ENCODE data around the gene FAM83G.
"Not testable (repeated sequence)": the region's sequence is repeated elsewhere in the genome, so short reads cannot be mapped to it uniquely, and the experiment has no call there.

Gene FAM83G

GRCh38 chr17:19023209-19023999 lies 18.8 kb upstream of the FAM83G start:
- DNase-seq: no peak

GRCh38 chr17:19022747-19023146 lies 18.2 kb upstream of the FAM83G start:
- DNase-seq: no peak

GRCh38 chr17:19022128-19022527 lies 17.6 kb upstream of the FAM83G start:
- DNase-seq: no peak

- DNase-seq: no peak
Measured at GRCh38 chr17:19021622-19022083, 17.1 kb upstream of the FAM83G start.

GRCh38 chr17:19021011-19021621 lies 16.6 kb upstream of the FAM83G start:
- DNase-seq: not testable (repeated sequence)

GRCh38 chr17:19020016-19020415 lies 15.5 kb upstream of the FAM83G start:
- DNase-seq: no peak

GRCh38 chr17:19019041-19019941 lies 14.7 kb upstream of the FAM83G start:
- no peak for DNase-seq

- no peak for DNase-seq
Measured at GRCh38 chr17:19018600-19018950, 14.0 kb upstream of the FAM83G start.

GRCh38 chr17:19017804-19018599 lies 13.4 kb upstream of the FAM83G start:
- DNase-seq: no peak

- DNase-seq: no peak
Measured at GRCh38 chr17:19017401-19017800, 12.8 kb upstream of the FAM83G start.

GRCh38 chr17:19016881-19017280 lies 12.3 kb upstream of the FAM83G start:
- DNase-seq: no peak

- no peak for DNase-seq
Measured at GRCh38 chr17:19016297-19016696, 11.7 kb upstream of the FAM83G start.

GRCh38 chr17:19015428-19015827 lies 10.9 kb upstream of the FAM83G start:
- DNase-seq: no peak

- DNase-seq: no peak
Measured at GRCh38 chr17:19014628-19015215, 10.2 kb upstream of the FAM83G start.

- no peak for DNase-seq
Measured at GRCh38 chr17:19013806-19014627, 9.5 kb upstream of the FAM83G start.

- DNase-seq: no peak
Measured at GRCh38 chr17:19013226-19013625, 8.7 kb upstream of the FAM83G start.

- DNase-seq: no peak
Measured at GRCh38 chr17:19012171-19013080, 7.9 kb upstream of the FAM83G start.

GRCh38 chr17:19011581-19011980 lies 7.0 kb upstream of the FAM83G start:
- no peak for DNase-seq

- no peak for DNase-seq
Measured at GRCh38 chr17:19010729-19011505, 6.4 kb upstream of the FAM83G start.
